ENCODE measurements around the gene KRT71. TPM values are rescaled to one million over a fixed set of nuclear protein-coding genes. Genes with fewer than 3 reads are reported as not detected.
"Not testable (repeated sequence)": the region's sequence is repeated elsewhere in the genome, so short reads cannot be mapped to it uniquely, and the experiment has no call there.

The KRT71 gene
- not detected in 2 replicates for total RNA-seq

GRCh38 chr12:52552681-52553195, at the start of gene KRT71:
KRT71 (minus strand) TSS chr12:52553145; CDS start chr12:52553077, 68 bp downstream.
- no peak for DNase-seq (ENCODE audit: low read depth in 2 of 2)

- DNase-seq (ENCODE audit: low read depth in 2 of 2) = no peak
Observed at GRCh38 chr12:52602552-52602951, 49.6 kb upstream of the KRT71 start.

GRCh38 chr12:52601671-52602070, 48.7 kb upstream of the KRT71 start:
- no peak for DNase-seq (ENCODE audit: low read depth in 2 of 2)

- DNase-seq (ENCODE audit: low read depth in 2 of 2) = no peak
Observed at GRCh38 chr12:52600941-52601481, 48.1 kb upstream of the KRT71 start, which contains the start of gene KRT72. KRT72 (minus strand) TSS chr12:52601463; CDS start chr12:52601452, 11 bp downstream.

- no peak for DNase-seq (ENCODE audit: low read depth in 2 of 2)
Observed at GRCh38 chr12:52600475-52600874, 47.5 kb upstream of the KRT71 start.

GRCh38 chr12:52600071-52600470, 47.1 kb upstream of the KRT71 start:
- no peak for DNase-seq (ENCODE audit: low read depth in 2 of 2)

GRCh38 chr12:52598966-52599365, 46.0 kb upstream of the KRT71 start:
- no peak for DNase-seq (ENCODE audit: low read depth in 2 of 2)

GRCh38 chr12:52594237-52594636, 41.3 kb upstream of the KRT71 start:
- DNase-seq (ENCODE audit: low read depth in 2 of 2) = not testable (repeated sequence)

- no peak for DNase-seq (ENCODE audit: low read depth in 2 of 2)
Observed at GRCh38 chr12:52591521-52591920, 38.6 kb upstream of the KRT71 start.

GRCh38 chr12:52590021-52590420, 37.1 kb upstream of the KRT71 start:
- no peak for DNase-seq (ENCODE audit: low read depth in 2 of 2)

GRCh38 chr12:52587563-52587962, 34.6 kb upstream of the KRT71 start:
- no peak for DNase-seq (ENCODE audit: low read depth in 2 of 2)

GRCh38 chr12:52585946-52586345, 33.0 kb upstream of the KRT71 start:
- DNase-seq (ENCODE audit: low read depth in 2 of 2) = no peak

GRCh38 chr12:52585066-52585465, 32.1 kb upstream of the KRT71 start:
- DNase-seq (ENCODE audit: low read depth in 2 of 2) = no peak

- no peak for DNase-seq (ENCODE audit: low read depth in 2 of 2)
Observed at GRCh38 chr12:52584156-52584682, 31.3 kb upstream of the KRT71 start.

GRCh38 chr12:52582971-52583456, 30.1 kb upstream of the KRT71 start:
- DNase-seq (ENCODE audit: low read depth in 2 of 2) = peak; percentile 65 to 70

- DNase-seq (ENCODE audit: low read depth in 2 of 2) = no peak
Observed at GRCh38 chr12:52582486-52582885, 29.5 kb upstream of the KRT71 start.

GRCh38 chr12:52581481-52581880, 28.5 kb upstream of the KRT71 start:
- no peak for DNase-seq (ENCODE audit: low read depth in 2 of 2)

GRCh38 chr12:52581066-52581465, 28.1 kb upstream of the KRT71 start:
- DNase-seq (ENCODE audit: low read depth in 2 of 2) = no peak

GRCh38 chr12:52580496-52580895, 27.6 kb upstream of the KRT71 start:
- no peak for DNase-seq (ENCODE audit: low read depth in 2 of 2)

GRCh38 chr12:52579468-52580465, 26.8 kb upstream of the KRT71 start:
- DNase-seq (ENCODE audit: low read depth in 2 of 2) = no peak

GRCh38 chr12:52578469-52578868, 25.5 kb upstream of the KRT71 start:
- no peak for DNase-seq (ENCODE audit: low read depth in 2 of 2)

- no peak for DNase-seq (ENCODE audit: low read depth in 2 of 2)
Observed at GRCh38 chr12:52577316-52577715, 24.4 kb upstream of the KRT71 start.
